Skeletal muscle tissue (tissue), 4 donors: ENCODE data around the gene BIRC7. TPM values are rescaled to one million over a fixed set of nuclear protein-coding genes. Genes with fewer than 3 reads are reported as not detected.

Experiments
- H3K27ac ChIP-seq: one replicate; pipeline ENCODE4 v1.7.0; 2013; ENCODE audit warnings: mild to moderate bottlenecking, low read depth, low read length, inconsistent platforms
- H3K27me3 ChIP-seq, 3 donors: one replicate each; pipeline ENCODE4 v1.7.0; 2013; ENCODE audit warnings: low read length in 3 of 3; ENCODE audit not compliant: control insufficient read depth in 3 of 3, insufficient read depth in 3 of 3
- H3K36me3 ChIP-seq, 3 donors: one replicate each; pipeline ENCODE4 v1.7.0; 2013; ENCODE audit warnings: low read length in 3 of 3; ENCODE audit not compliant: control insufficient read depth in 3 of 3, insufficient read depth in 3 of 3
- H3K4me1 ChIP-seq, 3 donors: one replicate each; pipeline ENCODE4 v1.7.0; 2013; ENCODE audit warnings: low read length in 3 of 3, mild to moderate bottlenecking in 3 of 3; ENCODE audit not compliant: control insufficient read depth in 3 of 3, insufficient read depth in 3 of 3
- H3K4me3 ChIP-seq, 3 donors: one replicate each; pipeline ENCODE4 v1.7.0; 2013; ENCODE audit warnings: low read length in 3 of 3
- H3K9ac ChIP-seq, 3 donors: one replicate each; pipeline ENCODE4 v1.7.0; 2013; ENCODE audit warnings: low read length in 3 of 3, mild to moderate bottlenecking in 3 of 3, moderate library complexity in 2 of 3, low read depth in 1 of 3
- H3K9me3 ChIP-seq, 3 donors: one replicate each; pipeline ENCODE4 v1.7.0; 2013; ENCODE audit warnings: low read length in 3 of 3; ENCODE audit not compliant: control insufficient read depth in 3 of 3
- total RNA-seq: library from RNA; depleted of rRNA; stranded (reverse); fragments of >200 nt; gene quantifications from one replicate; pipeline ENCODE4 v1.2.3, GENCODE V29; 2014
- donor health status: Osteomylitis.

The BIRC7 gene
- total RNA-seq, 1 donor from 2014 or later: not detected

- no peak overlapping the region for H3K9ac ChIP-seq
- H3K27ac ChIP-seq: no peak overlapping the region
- H3K9me3 ChIP-seq: no peaks in the 10 kb centered on the region
- no peak overlapping the region for H3K4me3 ChIP-seq
- no peaks in the 10 kb centered on the region for H3K36me3 ChIP-seq
- peaks cover 55 to 73% (median 58%) of the 10 kb centered on the region in 3 donors for H3K27me3 ChIP-seq
- no peaks in the 10 kb centered on the region for H3K4me1 ChIP-seq
These were observed 1.8 kb upstream of the BIRC7 start for GRCh38 chr20:63233924-63234323.

- Histone ChIP-seq H3K27me3 (peaks cover 49 to 74% (median 49%) of the 10 kb centered on the region in 3 donors), H3K4me1 (no peaks in the 10 kb centered on the region), H3K27ac (no peak overlapping the region), H3K9me3 (no peaks in the 10 kb centered on the region), H3K4me3 (no peak overlapping the region), H3K36me3 (no peaks in the 10 kb centered on the region), H3K9ac (no peak overlapping the region)
These were observed 859 bp upstream of the BIRC7 start for GRCh38 chr20:63234693-63235398.

- Histone ChIP-seq H3K4me3 (no peak overlapping the region), H3K9ac (no peak overlapping the region), H3K36me3 (no peaks in the 10 kb centered on the region), H3K27ac (no peak overlapping the region), H3K9me3 (no peaks in the 10 kb centered on the region), H3K27me3 (peaks cover 38 to 67% (median 39%) of the 10 kb centered on the region in 3 donors), H3K4me1 (no peaks in the 10 kb centered on the region)
These were observed 572 bp downstream of the BIRC7 start for GRCh38 chr20:63236116-63236837.

- Histone ChIP-seq H3K27me3 (peaks cover 30 to 53% (median 31%) of the 10 kb centered on the region in 3 donors), H3K4me1 (no peaks in the 10 kb centered on the region), H3K36me3 (no peaks in the 10 kb centered on the region)
These were observed 2.3 kb downstream of the BIRC7 start for GRCh38 chr20:63238031-63238430.

GRCh38 chr20:63238514-63239125 is 2.9 kb downstream of the BIRC7 start:
- no peaks in the 10 kb centered on the region for H3K4me1 ChIP-seq
- H3K27me3 ChIP-seq: peaks cover 29 to 57% (median 31%) of the 10 kb centered on the region in 3 donors

More at GRCh38 chr20:63238031-63238430, 2.3 kb downstream of the BIRC7 start:
- no peaks in the 10 kb centered on the region for H3K9me3 ChIP-seq
- H3K4me3 ChIP-seq: no peak overlapping the region
- no peak overlapping the region for H3K9ac ChIP-seq
- no peak overlapping the region for H3K27ac ChIP-seq

GRCh38 chr20:63239431-63239830 is 3.7 kb downstream of the BIRC7 start:
- H3K4me3 ChIP-seq: no peak overlapping the region

More at GRCh38 chr20:63238514-63239125, 2.9 kb downstream of the BIRC7 start:
- H3K9me3 ChIP-seq: no peaks in the 10 kb centered on the region
- H3K27ac ChIP-seq: no peak overlapping the region
- H3K9ac ChIP-seq: no peak overlapping the region
- no peak overlapping the region for H3K4me3 ChIP-seq
- no peaks in the 10 kb centered on the region for H3K36me3 ChIP-seq

GRCh38 chr20:63240004-63240403 is 4.3 kb downstream of the BIRC7 start:
- Histone ChIP-seq H3K4me3 (no peak overlapping the region), H3K27ac (no peak overlapping the region), H3K9me3 (no peaks in the 10 kb centered on the region), H3K4me1 (no peaks in the 10 kb centered on the region), H3K9ac (no peak overlapping the region), H3K27me3 (peaks cover 21 to 50% (median 32%) of the 10 kb centered on the region in 3 donors), H3K36me3 (no peaks in the 10 kb centered on the region)

More at GRCh38 chr20:63239431-63239830, 3.7 kb downstream of the BIRC7 start:
- H3K4me1 ChIP-seq: no peaks in the 10 kb centered on the region
- H3K36me3 ChIP-seq: no peaks in the 10 kb centered on the region
- H3K27me3 ChIP-seq: peaks cover 26 to 52% (median 34%) of the 10 kb centered on the region in 3 donors
- H3K9me3 ChIP-seq: no peaks in the 10 kb centered on the region
- H3K9ac ChIP-seq: no peak overlapping the region
- no peak overlapping the region for H3K27ac ChIP-seq

- Histone ChIP-seq H3K9me3 (no peaks in the 10 kb centered on the region), H3K4me3 (no peak overlapping the region), H3K4me1 (peaks cover 0 to under 1% (median 0%) of the 10 kb centered on the region in 3 donors), H3K27ac (no peak overlapping the region), H3K9ac (no peak overlapping the region), H3K27me3 (peaks cover 9 to 49% (median 26%) of the 10 kb centered on the region in 3 donors), H3K36me3 (no peaks in the 10 kb centered on the region)
These were observed 5.6 kb downstream of the BIRC7 start for GRCh38 chr20:63241272-63241671.

GRCh38 chr20:63242736-63243135 is 7.0 kb downstream of the BIRC7 start:
- peaks cover 9 to 54% (median 33%) of the 10 kb centered on the region in 3 donors for H3K27me3 ChIP-seq
- H3K4me1 ChIP-seq: peaks cover 0 to 9% (median 0%) of the 10 kb centered on the region in 3 donors
- H3K27ac ChIP-seq: no peak overlapping the region
- H3K36me3 ChIP-seq: no peaks in the 10 kb centered on the region
- no peak overlapping the region for H3K9ac ChIP-seq
- H3K4me3 ChIP-seq: no peak overlapping the region
- no peaks in the 10 kb centered on the region for H3K9me3 ChIP-seq
